GM21381 (cell line): ENCODE measurements around the gene CCNF.

Source experiments
- ATAC-seq: cut with Tn5 transposase; IDR thresholded peaks from one replicate; pipeline ENCODE4 v1.9.1; 2021; ENCODE audit warnings: mild to moderate bottlenecking, moderate library complexity; ENCODE audit not compliant: unreplicated experiment

Gene CCNF

DNA sequence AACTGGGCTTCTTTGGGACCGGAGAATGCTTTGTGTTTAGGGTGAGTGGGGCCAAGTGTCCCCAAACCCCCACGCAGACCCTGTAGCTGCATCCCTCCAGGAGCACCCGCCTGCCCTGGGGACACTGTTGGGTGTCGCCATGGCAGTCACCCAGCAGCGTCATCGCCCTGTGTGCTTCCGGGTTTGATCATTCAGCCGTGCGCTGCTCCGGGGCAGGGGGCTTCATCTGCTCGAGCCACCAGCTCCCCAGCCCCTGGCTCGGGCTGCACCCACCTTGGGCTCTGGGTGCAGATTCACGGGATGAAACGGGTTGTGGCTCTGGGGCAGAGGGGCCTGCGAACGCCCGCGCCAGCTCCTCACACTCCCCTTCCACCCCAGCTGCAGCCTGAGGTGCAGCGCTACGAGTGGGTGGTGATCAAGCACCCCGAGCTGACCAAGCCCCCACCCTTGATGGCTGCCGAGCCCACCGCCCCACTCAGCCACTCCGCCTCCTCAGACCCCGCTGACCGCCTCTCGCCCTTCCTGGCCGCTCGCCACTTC is 70.7 kb downstream of the CCNF start:
- ATAC-seq, result no peak

DNA sequence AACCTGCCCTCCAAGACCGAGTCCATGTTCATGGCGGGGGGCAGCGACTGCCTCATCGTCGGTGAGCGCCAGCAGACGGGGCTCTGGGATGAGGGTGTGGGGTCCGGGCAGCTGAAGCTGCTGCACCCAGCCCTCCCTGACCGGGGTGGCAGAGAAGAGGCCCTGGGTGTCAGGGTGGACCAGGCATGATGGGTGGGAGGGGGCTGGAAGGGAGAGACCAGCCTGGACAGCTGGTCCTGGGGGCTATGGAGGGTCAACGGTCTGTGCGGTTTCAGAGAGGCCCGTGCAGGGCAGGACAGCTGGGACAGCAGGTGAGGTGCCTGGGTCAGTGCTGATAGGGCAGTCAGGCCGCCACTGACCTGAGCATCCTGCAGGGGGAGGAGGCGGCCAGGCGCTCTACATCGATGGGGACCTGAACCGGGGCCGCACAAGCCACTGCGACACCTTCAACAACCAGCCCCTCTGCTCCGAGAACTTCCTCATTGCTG is 71.2 kb downstream of the CCNF start:
- ATAC-seq, result no peak

DNA sequence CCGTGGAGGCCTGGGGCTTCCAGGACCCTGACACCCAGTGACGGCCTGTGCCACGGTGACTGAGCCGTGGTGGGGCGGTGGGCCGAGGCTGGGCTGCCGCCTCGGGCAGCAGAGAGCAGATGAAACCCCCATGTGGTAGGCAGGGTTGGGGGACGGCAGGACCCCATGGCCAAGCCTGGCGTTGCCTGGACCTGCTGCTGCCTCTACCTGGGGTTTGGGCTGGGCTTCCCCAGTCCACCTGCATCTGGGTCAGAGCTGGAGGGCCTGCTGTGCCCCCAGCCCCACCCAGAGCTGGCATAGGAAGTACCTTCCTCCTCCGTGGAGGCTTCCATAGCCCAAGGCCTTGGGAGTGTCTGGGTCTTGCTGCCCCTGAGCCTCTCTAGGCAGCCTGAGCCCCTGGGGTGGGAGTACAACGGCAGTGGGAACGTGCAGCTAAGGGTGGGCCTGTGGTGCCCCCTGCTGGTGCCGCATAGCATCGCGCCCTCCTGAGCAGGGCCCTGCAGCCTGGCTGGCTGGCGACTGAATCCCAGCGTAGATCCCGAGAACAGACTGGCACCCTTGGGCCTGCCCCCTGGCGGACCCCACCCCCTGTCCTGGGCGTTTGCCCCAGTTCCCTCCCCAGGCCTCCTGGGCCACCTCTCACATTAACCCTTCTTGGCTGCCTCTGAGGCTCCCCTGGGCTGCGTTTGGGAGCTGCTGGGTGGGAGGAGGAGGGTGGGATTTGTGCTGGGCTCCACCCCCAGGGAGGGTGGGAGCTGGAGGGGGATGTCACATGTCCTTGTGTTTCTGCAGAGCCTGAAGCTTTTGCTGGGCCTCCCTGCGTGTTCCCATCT is 71.9 kb downstream of the CCNF start:
- no peak for ATAC-seq

DNA sequence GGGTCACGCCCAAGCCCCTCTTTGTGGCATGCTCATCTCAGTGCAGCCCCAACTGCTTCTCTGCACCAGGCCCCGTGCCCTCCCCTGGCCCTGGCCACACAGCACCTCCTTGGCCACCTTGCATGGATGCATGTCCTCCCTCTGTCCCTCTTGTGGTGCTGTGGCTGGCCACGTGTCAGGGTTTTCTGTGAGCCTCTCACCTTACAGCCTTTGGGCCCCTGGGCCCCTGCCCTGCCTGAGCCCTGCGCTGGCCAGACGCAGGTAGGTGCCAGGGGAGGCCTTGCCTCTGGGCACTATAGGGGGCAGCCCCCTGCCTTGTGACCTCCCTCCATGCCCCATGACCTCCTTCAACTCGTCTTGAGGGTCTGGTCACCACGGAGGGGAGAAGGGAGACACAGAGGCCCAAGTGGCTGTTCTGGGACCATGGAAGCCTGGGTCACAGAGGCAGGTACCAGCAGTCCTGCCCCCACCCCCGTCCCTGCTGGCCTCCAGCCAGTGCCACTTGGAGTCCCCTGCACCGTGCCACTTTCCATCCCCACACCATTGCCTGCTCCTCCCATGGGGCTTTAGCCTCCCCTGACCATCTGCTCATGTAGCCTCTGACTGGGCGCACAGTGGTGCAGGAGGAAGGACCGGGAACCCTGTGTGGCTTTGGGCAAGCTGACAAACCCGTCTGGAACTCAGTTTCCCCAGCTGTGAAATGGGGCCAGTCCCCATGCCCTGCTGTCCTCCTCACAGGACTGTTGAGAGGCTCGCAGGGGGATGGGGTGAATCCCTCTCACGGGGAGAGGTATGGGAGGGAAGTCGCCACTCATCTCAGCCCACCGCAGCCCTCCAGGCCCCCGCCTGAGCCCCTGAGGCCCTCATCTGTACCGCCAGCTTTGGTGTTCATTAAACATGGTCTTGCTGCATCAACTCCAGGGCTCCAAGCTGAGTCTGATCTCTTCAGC is 73.0 kb downstream of the CCNF start:
- ATAC-seq, result no peak

DNA sequence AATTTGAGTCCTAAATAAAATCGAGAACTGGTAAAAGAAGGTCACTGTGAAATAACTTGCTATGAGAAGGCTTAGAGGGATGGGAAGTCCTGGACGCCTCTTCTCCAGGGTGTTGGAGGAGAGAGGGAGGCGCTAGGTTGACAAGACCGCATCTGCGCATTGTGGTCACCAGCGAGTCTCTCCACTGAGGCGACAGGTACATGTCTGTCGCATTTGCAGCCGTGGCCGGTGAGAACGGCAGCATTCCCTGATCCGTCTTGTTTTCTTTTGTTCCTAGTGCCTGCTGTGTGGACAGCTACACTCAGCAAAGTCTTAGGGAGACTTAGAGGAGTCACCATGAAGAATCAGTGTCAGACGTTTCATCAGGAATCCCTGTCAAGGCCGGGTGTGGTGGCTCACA is 76.4 kb downstream of the CCNF start:
- no peak for ATAC-seq

DNA sequence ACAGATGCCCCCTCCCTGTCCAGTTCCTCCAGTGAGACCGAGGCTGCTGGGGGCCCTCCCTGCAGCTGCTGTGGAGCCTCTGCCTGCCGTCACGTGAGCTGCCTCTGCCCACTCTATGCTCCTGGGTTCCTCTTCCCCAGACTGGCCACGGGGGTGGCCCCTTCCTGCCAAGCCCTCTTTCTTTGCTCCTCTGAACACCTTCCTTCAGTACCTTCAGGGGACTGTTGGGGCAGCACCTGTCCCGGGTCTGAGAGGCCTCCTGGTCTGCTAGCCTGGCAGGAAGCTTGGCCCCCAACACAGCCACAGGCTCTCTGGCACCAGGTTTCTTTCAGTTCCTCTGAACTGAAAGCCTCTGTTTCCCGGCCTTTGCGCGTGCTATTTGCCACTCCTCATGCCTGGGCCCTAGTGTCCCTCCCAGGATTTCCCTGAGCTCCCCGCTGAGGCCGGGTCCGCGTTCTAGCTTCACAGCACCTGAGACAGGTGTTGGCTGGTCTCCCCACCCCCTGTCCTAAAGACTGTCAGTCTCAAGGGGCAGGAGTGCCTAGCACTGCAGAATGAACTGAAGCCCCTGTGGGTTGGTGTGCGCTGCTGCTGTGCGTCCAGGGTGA is 77.9 kb downstream of the CCNF start:
- no peak for ATAC-seq

DNA sequence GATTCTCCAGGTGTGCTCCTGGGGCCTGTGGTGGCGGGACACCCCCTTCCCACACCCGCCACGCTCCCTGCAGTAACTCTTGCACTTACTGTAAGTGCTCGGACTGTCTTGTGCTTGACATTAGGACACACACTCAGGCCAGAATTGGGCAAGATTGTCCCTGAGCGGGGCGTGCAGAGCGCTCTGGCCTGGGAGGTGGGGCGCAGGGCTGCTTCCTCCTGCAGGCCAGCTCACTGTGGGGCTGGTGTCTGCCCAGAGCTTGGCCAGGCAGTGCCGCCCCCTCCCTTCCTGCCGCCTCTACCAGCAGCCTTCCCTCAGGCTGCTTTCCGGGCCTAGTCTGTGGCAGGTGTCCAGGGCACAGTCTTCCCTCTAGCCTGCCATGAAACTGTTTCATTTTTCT is 78.4 kb downstream of the CCNF start:
- no peak for ATAC-seq
